SK-N-MC (cell line): ENCODE data around the gene MAP4.

Source experiments
- EZH2 ChIP-seq: fragments of 200-600 bp; sonication (generic); IDR thresholded peaks from one replicate; pipeline ENCODE4 v1.6.1; 2017; ENCODE audit warnings: antibody characterized with exemption
- FOXP2 ChIP-seq: optimal IDR thresholded peaks from 2 replicates; pipeline ENCODE3; 2011; ENCODE audit warnings: mild to moderate bottlenecking, moderate library complexity; ENCODE audit not compliant: insufficient read depth; ENCODE audit errors: extremely low read length, control extremely low read depth
- POLR2AphosphoS5 ChIP-seq: IDR thresholded peaks from 2 replicates; pipeline ENCODE4 v1.6.1; 2012; ENCODE audit warnings: mild to moderate bottlenecking, low read depth, low read length, borderline replicate concordance

DNA sequence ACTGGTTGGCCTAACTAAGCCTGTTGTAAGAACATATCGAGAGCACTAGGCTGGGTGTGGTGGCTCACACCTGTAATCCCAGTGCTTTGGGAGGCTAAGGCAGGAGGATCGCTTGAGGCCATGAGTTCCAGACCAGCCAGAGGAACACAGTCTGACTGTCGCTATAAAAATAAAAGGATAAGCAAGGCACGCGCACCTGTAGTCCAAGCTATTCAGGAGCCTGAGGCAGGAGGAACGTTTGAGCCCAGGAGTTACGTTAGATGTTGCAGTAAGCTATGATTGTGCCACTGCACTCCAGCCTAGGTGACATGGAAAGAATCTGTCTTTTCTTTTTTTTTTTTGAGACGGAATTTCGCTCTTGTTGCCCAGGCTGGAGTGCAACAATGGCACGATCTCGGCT, 24.9 kb downstream of the MAP4 start:
- TF ChIP-seq POLR2AphosphoS5 (no peak), EZH2 (no peak), FOXP2 (no peak)
